GM19372 (cell line): ENCODE results near the gene GLRX.
"Not testable (repeated sequence)": the region's sequence is repeated elsewhere in the genome, so short reads cannot be mapped to it uniquely, and the experiment has no call there.

Source experiments
- ATAC-seq: cut with Tn5 transposase; IDR thresholded peaks from one replicate; pipeline ENCODE4 v1.9.1; 2021; ENCODE audit warnings: mild to moderate bottlenecking, low read depth, moderate library complexity; ENCODE audit not compliant: unreplicated experiment

GLRX gene

DNA sequence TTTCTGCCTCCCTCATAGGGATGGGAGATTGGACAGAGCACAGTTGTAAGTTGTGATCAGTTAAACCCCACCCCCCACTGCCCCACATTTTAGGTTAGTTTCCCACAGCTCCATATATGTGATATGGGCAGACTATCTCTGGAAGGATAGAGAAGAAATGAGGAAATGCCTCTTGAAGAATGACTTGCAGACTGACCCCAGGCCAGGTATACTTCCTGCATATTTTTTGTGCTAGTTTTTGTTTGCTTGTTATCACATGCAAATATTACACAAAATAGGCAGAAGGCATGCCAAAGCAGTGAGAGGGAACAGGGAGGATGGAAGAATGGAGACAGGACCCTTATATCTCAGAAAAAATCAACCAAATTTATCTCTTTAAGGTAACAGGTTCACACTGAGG is 10.1 kb upstream of the GLRX start:
- ATAC-seq = no peak

- no peak for ATAC-seq
Measured at GRCh38 chr5:95830226-95830625, 7.7 kb upstream of the GLRX start.

DNA sequence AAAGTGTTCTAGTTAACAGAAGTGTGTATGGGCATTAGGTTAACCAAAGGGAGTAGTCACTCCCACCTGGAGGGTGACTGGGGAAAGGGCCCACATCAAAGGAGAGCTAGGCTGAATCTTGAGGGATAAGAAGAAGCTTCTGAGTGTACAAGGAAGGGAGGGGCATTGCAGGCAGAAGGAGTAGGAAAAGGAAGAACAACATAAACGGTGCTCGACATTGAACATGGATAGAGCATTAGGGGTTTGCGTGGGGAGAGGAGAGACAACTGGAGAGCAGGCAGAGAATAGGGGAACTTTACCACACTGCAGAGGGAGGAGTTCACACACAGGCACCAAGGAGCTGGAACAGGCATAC is 5.3 kb upstream of the GLRX start:
- no peak for ATAC-seq

DNA sequence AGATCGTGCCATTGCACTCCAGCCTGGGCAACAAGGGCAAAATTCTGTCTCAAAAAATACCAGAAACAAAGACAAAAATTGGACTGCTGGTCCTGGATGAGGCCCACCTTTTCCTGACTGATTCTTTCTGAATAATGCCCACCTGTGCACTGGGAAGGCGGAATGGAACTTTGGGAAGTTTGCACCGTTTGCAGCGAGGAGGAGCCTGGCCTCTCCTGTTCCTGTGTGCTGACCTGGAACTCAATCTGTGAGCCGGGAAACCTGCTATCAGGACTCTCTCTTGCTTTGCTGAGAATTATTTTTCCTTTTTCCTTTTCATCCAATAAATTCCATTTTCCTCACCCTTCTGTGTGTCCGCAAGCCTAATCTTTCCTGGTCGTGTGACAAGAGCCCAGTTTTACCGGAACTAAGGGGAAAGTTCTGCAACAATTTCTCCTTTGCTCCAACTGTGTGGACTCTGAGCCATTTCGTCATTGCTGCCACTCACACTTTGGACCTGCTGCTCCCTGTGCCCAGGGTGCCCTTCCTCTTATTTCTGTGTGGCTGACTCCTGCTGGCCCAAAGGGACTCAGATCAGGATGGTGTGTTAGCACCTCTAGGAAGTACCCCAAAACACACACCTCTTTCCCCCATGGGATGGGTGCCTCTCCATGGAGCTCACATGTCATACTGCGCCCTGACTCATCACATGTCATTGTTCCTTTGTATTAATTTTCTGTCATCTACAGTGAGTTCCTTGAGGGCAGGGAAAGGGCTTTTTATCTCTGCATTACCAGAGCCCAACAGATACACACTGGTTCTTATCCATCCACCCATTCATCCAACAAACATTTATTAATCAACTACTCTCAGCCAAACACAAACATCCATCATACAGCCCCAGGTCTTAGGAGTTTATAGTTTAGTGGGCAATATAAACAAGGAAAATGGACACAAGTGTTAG is 4.7 kb upstream of the GLRX start:
- ATAC-seq = no peak

DNA sequence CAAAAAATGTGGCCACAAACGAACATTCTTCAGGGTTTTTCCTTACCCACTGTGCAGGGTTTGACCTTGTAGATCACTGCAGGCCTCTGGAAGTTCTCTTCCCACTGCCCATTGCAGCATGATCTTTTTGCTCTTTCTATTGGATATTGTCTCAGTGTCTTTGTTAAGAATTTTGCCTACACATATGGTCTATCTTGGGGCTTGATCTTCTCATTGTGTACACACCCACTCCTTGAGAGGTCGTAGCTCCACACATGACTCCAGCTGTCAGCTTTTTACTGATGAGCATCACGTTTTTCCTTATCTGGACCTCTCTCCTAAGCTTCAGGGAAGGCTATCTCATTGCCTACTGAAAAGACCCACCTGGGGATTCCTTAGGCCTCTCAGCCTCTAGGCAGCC is 3.0 kb upstream of the GLRX start:
- no peak for ATAC-seq

- no peak for ATAC-seq
Measured at GRCh38 chr5:95824747-95825146, 2.2 kb upstream of the GLRX start.

GRCh38 chr5:95823738-95824609 is 1.4 kb upstream of the GLRX start:
- ATAC-seq = no peak

GRCh38 chr5:95823218-95823737 is 752 bp upstream of the GLRX start:
- ATAC-seq = no peak

DNA sequence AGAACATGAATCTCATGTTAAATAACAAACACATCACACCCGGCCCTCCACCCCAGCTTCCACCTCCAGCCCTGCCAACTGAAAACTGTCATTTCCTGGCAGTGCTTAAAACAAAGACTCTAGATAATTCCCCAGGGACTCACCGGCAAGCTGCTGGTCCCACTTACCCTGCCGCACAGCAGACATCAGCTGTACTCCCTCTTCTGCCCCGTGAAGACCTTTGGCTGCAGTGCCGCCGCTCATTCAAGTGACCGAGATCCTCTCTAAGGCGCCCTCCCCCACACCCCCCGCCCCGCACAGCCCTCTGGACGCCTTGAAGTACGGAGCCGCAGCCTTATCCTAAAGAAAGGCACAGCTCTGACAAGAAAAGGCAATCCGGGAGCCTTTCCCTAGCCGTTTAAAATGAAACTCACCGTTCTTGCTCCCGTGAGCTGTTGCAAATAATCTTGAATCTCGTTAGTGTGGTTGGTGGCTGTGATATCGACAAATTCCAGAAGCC is 434 bp downstream of the GLRX start:
- ATAC-seq = peak; percentile 28

GRCh38 chr5:95821110-95822021 is 1.2 kb downstream of the GLRX start:
- ATAC-seq = no peak

DNA sequence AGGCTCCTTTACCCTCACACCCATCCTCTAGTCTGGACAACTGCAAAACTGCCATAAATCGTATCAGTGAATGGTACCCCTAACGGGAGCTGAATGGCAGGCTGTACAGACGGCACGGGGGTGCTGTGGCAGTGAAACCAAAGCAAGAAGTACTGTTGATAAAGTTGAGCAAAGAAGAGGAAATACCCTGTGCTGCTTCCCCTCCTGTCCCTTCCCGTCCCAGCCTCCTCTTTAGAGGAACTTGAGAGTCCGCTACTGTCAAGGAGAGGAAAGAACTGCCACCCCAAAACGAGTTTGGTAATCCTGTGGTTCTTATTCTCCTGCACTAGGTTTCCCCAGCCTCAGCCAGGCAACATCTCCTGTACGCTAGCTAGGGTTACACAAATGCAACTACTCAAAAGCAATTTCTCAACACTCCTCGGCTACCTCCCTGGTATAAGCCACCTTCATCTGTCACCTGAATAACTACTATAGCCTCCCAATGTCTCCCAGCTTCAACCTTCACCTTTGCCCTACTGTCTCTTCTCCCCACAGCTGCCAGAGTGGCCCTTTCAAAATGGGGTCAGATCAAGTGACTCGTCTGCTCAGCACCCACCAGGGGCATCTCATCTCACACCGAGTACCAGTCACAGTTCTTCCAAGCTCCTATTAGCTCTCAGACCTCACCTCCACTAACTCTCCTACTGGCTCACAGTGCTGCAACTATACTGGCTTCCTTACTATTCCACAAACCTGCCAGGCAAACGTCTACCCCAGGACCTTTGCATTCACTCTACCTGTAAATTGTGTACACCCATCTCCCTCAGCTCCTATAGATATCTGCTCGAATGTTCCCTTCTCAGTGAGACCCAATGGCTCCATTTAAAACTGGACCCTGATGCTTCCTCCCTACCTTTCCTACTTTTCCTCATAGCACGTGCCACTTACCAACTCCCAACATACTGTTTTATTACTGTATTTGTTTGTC is 4.1 kb downstream of the GLRX start:
- no peak for ATAC-seq

- no peak for ATAC-seq
Measured at GRCh38 chr5:95817430-95817829, 5.1 kb downstream of the GLRX start.

GRCh38 chr5:95816776-95817175 is 5.8 kb downstream of the GLRX start:
- ATAC-seq = no peak

- no peak for ATAC-seq
Measured at GRCh38 chr5:95816341-95816740, 6.2 kb downstream of the GLRX start.

- no peak for ATAC-seq
Measured at GRCh38 chr5:95815155-95815729, 7.3 kb downstream of the GLRX start.

- ATAC-seq = not testable (repeated sequence)
Measured at GRCh38 chr5:95813035-95813434, 9.5 kb downstream of the GLRX start.

DNA sequence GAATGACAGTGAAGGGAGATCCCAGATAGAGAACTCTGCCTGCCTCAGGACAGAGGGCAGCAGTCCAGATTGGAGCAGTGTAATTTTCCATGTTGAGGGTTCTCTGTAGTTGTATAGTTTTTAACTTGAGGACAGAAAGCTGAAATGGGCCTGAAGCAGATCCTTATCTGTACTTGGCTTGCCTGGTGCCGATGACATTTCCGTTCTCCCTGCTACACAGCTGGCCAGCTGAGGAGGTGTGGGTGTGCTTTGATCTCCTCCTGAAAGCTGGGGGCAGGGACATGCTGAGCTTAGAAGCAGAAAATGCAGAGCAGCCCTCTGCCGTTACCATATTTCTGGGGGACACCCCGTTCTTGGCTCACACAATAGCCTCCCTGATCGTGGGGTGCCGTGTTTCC is 10.5 kb downstream of the GLRX start:
- ATAC-seq = no peak

GRCh38 chr5:95811461-95812073 is 11.0 kb downstream of the GLRX start:
- not testable (repeated sequence) for ATAC-seq
